Erythroblast (primary cell): Measurements from ENCODE around the gene ALDH2.

Experiments
- GATA1 ChIP-seq: IDR thresholded peaks from 2 replicates; pipeline ENCODE4 v1.6.1; 2011; ENCODE audit warnings: low read depth, mild to moderate bottlenecking, control low read depth, low read length, moderate library complexity
- POLR2A ChIP-seq: IDR thresholded peaks from 2 replicates; pipeline ENCODE4 v1.6.1; 2011; ENCODE audit warnings: mild to moderate bottlenecking, low read length

DNA sequence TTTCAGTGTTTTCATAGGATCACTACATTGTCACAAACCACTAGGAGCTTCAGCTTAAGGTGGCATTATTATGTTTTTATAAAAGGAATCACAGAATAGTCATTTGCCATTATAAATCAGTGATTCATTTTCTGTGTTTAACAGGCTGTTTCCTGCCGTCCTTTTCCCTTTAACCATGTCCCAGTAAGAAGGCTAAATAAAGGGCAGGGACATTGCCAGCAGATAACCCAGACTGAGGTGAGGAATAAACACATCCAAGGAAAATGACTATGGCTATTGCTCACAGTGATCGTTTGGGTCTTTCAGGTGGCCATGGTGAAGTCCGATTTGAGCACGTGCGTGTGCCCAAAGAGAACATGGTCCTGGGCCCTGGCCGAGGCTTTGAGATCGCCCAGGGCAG is 17.9 kb upstream of the ALDH2 start:
- TF ChIP-seq POLR2A = no peak
- TF ChIP-seq GATA1 = no peak
